GM23248 (cell line): ENCODE data around the gene CBX8.

Experiments
- EZH2 ChIP-seq: fragments of 200-600 bp; sonication (generic); IDR thresholded peaks from 2 replicates; pipeline ENCODE4 v1.6.1; 2018; ENCODE audit warnings: antibody characterized with exemption, mild to moderate bottlenecking; ENCODE audit not compliant: insufficient read depth, poor library complexity, severe bottlenecking
- EZH2phosphoT487 ChIP-seq: fragments of 200-600 bp; sonication (generic); IDR thresholded peaks from 2 replicates; pipeline ENCODE4 v1.6.1; 2018; ENCODE audit warnings: antibody characterized with exemption, moderate library complexity, mild to moderate bottlenecking, low read depth; ENCODE audit not compliant: insufficient read depth

DNA sequence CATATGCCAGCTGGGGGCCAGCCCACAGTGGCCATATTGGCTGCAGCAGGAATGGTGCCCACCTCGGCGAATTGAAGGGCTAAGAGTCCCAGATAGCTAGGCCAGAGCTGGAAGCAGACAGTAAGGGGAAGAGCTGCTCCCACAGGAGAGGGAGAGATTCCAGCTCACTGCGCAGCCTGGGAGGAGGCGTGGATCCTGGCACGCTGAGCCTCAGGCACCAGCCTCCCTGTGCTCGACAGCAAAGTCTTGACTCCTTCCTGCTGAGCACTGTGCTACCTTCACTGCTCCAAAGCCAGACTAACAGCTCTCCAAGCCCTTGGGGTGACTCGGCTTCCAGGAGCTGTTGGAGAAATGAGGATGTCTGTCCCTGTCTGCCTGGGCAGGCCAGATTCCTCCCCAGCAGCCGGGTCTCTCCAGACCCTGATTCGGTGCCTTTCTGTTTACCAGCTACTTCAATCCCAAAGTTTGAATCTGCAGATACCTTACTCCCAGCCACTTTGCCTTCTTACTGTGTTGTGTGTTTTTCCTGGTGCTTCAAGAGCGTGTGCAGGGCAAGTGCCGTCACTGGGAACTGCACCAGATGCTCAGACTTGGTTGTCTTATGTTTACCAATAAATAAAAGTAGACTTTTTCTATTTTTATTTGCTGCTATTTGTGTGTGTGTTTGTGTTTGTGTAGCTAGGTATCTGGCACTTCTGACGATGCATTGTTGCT lies 9.8 kb downstream of the CBX8 start:
- TF ChIP-seq EZH2 (no peak), EZH2phosphoT487 (no peak)
